GM12873 (cell line): ENCODE measurements around the gene SUOX.

Experiments used
- CTCF ChIP-seq: IDR thresholded peaks from 2 replicates; pipeline ENCODE4 v1.5.1; 2012; ENCODE audit warnings: low read depth, mild to moderate bottlenecking, moderate library complexity, low read length, control low read depth; ENCODE audit not compliant: insufficient read depth; ENCODE audit errors: missing control alignments

SUOX gene

GRCh38 chr12:55974308-55974730 lies 22.8 kb upstream of the SUOX start:
- TF ChIP-seq CTCF, result no peak

GRCh38 chr12:55978393-55978792 lies 18.7 kb upstream of the SUOX start:
- TF ChIP-seq CTCF, result no peak

- no peak for TF ChIP-seq CTCF
These were observed 18.0 kb upstream of the SUOX start for GRCh38 chr12:55979069-55979468.

- no peak for TF ChIP-seq CTCF
These were observed 14.6 kb upstream of the SUOX start for GRCh38 chr12:55982319-55982936.

GRCh38 chr12:55983232-55983842 lies 13.7 kb upstream of the SUOX start:
- TF ChIP-seq CTCF, result no peak

- no peak for TF ChIP-seq CTCF
These were observed 12.2 kb upstream of the SUOX start for GRCh38 chr12:55984861-55985260.

GRCh38 chr12:55985341-55985740 lies 11.7 kb upstream of the SUOX start:
- TF ChIP-seq CTCF, result no peak
